OCI-LY7 (cell line): ENCODE data around the gene FRMD8. TPM values are rescaled to one million over a fixed set of nuclear protein-coding genes. Genes with fewer than 3 reads are reported as not detected.

ENCODE experiments used
- BruUV-seq: library from RNA; stranded (reverse); fragments of 400-500 nt; replicated peaks from 2 replicates; lab custom pipeline; 2021; lab: Mats Ljungman, UMichigan
- CTCF ChIA-PET: fragments of 300-600 bp; sonication (Branson Sonifier 250); formaldehyde crosslinking; loops from one replicate; lab custom pipeline; 2022; ENCODE audit warnings: antibody characterized with exemption; ENCODE audit not compliant: unreplicated experiment; lab: Charles Lee
- POLR2A ChIA-PET: fragments of 300-600 bp; sonication (Branson Sonifier 250); formaldehyde crosslinking; loops from one replicate; lab custom pipeline; 2022; ENCODE audit warnings: antibody characterized with exemption; lab: Charles Lee
- DNase-seq: peaks from one replicate; pipeline ENCODE4 v3.0.0-alpha.2; 2015; ENCODE audit warnings: low spot score
- H2AFZ ChIP-seq: fragments of 200-600 bp; sonication (generic), shearing (Covaris generic); 2 replicates; pipeline ENCODE4 v1.6.1; 2014; ENCODE audit warnings: mild to moderate bottlenecking, antibody characterized with exemption, low read length, moderate library complexity
- H3K27ac ChIP-seq: fragments of 200-600 bp; sonication (generic); 2 replicates; pipeline ENCODE4 v1.5.1; 2014; ENCODE audit warnings: mixed run types, low read depth, mild to moderate bottlenecking, moderate library complexity, low read length, inconsistent platforms; ENCODE audit not compliant: poor library complexity, severe bottlenecking
- H3K36me3 ChIP-seq: fragments of 200-600 bp; sonication (generic); 2 replicates; pipeline ENCODE4 v1.6.1; 2014; ENCODE audit warnings: mild to moderate bottlenecking, antibody characterized with exemption, low read length, moderate library complexity, mixed read lengths; ENCODE audit not compliant: insufficient read depth
- H3K4me1 ChIP-seq: fragments of 200-600 bp; sonication (generic); 2 replicates; pipeline ENCODE4 v1.5.1; 2014; ENCODE audit warnings: mild to moderate bottlenecking, low read length; ENCODE audit not compliant: insufficient read depth, poor library complexity, severe bottlenecking
- H3K4me2 ChIP-seq: fragments of 200-600 bp; sonication (generic); 2 replicates; pipeline ENCODE4 v1.6.1; 2014; ENCODE audit warnings: mild to moderate bottlenecking, low read length
- H3K4me3 ChIP-seq: fragments of 200-600 bp; sonication (generic); 2 replicates; pipeline ENCODE4 v1.5.1; 2014; ENCODE audit warnings: mild to moderate bottlenecking, low read depth, low read length; ENCODE audit not compliant: poor library complexity, severe bottlenecking
- H3K79me2 ChIP-seq: fragments of 200-600 bp; sonication (generic); 2 replicates; pipeline ENCODE4 v1.6.1; 2016; ENCODE audit warnings: low read depth, mild to moderate bottlenecking, low read length, moderate library complexity, mixed read lengths; ENCODE audit not compliant: insufficient read depth
- H3K9me2 ChIP-seq: fragments of 200-600 bp; sonication (generic); 2 replicates; pipeline ENCODE4 v1.6.1; 2016; ENCODE audit warnings: mild to moderate bottlenecking, low read length, mixed read lengths; ENCODE audit not compliant: insufficient read depth
- H3K9me3 ChIP-seq: fragments of 200-600 bp; sonication (generic); 2 replicates; pipeline ENCODE4 v1.6.1; 2014; ENCODE audit warnings: mild to moderate bottlenecking, mixed run types, low read length, mixed read lengths
- H4K20me1 ChIP-seq: fragments of 200-600 bp; sonication (generic); 2 replicates; pipeline ENCODE4 v1.6.1; 2014; ENCODE audit warnings: mild to moderate bottlenecking, antibody characterized with exemption, low read length, moderate library complexity, mixed read lengths; ENCODE audit not compliant: insufficient read depth
- CTCF ChIP-seq: fragments of 200-600 bp; sonication (generic); conservative IDR thresholded peaks from 2 replicates; pipeline ENCODE4 v1.5.1; 2014; ENCODE audit warnings: mild to moderate bottlenecking, antibody characterized with exemption, low read length, moderate library complexity, mixed read lengths
- EZH2phosphoT487 ChIP-seq: fragments of 200-600 bp; sonication (generic); IDR thresholded peaks from 2 replicates; pipeline ENCODE4 v1.6.1; 2018; ENCODE audit warnings: low read depth, borderline replicate concordance, mild to moderate bottlenecking, mixed run types, antibody characterized with exemption, low read length, moderate library complexity, mixed read lengths
- intact Hi-C: fragments of 100-400 bp; cut with micrococcal nuclease; formaldehyde crosslinking; loops from one replicate; pipeline ENCODE4 v1.10.0; 2022; ENCODE audit not compliant: unreplicated experiment
- total RNA-seq, 2 experiments: library from RNA; depleted of rRNA in 1 of 2; stranded (reverse); fragments of >200 nt in 1 of 2; shearing (Covaris generic) in 1 of 2; gene quantifications; 2 replicates each; pipeline ENCODE4 v1.2.3, GENCODE V29; 2014 to 2022

FRMD8 gene
- total RNA-seq, 2 experiments from 2014 or later, result 37.6 to 55.8 TPM

DNA sequence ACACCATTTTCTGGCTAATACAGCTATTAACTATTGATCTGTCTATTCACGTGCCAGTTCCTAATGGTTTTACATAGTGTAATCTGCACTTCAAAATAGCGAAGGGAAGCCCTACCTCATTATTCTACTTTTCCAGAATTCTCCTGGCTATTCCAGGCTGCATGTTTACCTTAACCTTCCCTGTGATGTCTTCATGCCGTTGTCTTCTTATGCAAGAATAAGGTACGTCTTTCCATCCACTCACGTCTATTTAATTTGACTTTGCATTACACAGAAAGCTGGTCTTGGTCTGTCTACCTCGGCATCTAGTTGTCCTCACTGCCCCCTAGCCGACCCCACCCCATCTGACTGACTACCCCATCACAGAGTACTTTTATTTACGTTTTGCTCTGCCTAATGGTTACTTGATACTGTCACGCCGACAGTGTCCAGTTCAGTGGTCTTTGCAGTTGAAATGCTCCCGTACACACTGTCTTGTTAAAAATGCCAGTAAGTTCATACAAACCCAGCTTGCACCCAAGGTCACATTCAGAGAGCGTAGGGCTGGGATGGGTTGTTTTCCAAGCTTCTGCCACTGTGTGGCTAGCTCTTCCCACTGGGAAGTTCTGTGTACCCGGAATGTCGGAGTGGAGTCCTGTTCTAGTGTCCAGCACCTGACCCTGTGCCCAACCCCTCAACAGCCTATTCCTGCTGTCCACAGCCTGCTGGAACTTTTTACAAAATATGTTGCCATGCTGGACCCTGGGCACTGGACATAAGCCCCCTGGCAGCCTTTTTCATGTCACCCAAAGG, 51.2 kb downstream of the FRMD8 start:
- intact Hi-C loops, result no loop called here
- Histone ChIP-seq H3K79me2 (peaks cover 43% of the 10 kb centered on the region), H3K36me3 (peaks cover 30% of the 10 kb centered on the region), H3K4me1 (peaks cover 85% of the 10 kb centered on the region), H2AFZ (no peak overlapping the region), H3K4me2 (no peak overlapping the region), H4K20me1 (no peaks in the 10 kb centered on the region), H3K4me3 (no peak overlapping the region), H3K9me3 (no peaks in the 10 kb centered on the region), H3K27ac (no peak overlapping the region), H3K9me2 (no peaks in the 10 kb centered on the region)
- POLR2A ChIA-PET, result interaction anchor here (0.8 to 2.1 kb wide), 5 partner anchors 13 to 60 kb away, joined by 3 to 10 read pairs (median 4); no protein-coding TSS in a partner anchor
- CTCF ChIA-PET, result no interaction called here
- DNase-seq, result no peak
- no TSS peak for BruUV-seq
- TF ChIP-seq EZH2phosphoT487 (no peak), CTCF (no peak)

GRCh38 chr11:65438257-65439151, 52.1 kb downstream of the FRMD8 start:
- Histone ChIP-seq H3K27ac (peak overlapping the region; percentile 93), H3K9me3 (no peaks in the 10 kb centered on the region), H3K79me2 (peaks cover 34% of the 10 kb centered on the region; the same call in 1 of the 2 replicates), H3K4me3 (no peak overlapping the region), H4K20me1 (no peaks in the 10 kb centered on the region), H3K36me3 (peaks cover 30% of the 10 kb centered on the region), H3K4me1 (peaks cover 85% of the 10 kb centered on the region), H3K4me2 (peak overlapping the region; percentile 74), H2AFZ (no peak overlapping the region), H3K9me2 (no peaks in the 10 kb centered on the region)
- TF ChIP-seq EZH2phosphoT487, result no peak
- TF ChIP-seq CTCF, result no peak
- BruUV-seq, result no TSS peak
- intact Hi-C loops, result no loop called here
- CTCF ChIA-PET, result no interaction called here
- no peak for DNase-seq
- POLR2A ChIA-PET, result no interaction called here
